T1000 (cell line): Measurements from ENCODE around the gene ULK2.
A peak's percentile ranks its signal among the peaks of the same experiment; 100 is the strongest.
"Not testable (repeated sequence)": the region's sequence is repeated elsewhere in the genome, so short reads cannot be mapped to it uniquely, and the experiment has no call there.

Source experiments
- DNase-seq: peaks from one replicate; lab custom pipeline; 2025; ENCODE audit warnings: mixed read lengths; lab: John Stamatoyannopoulos, UW

Gene ULK2

DNA sequence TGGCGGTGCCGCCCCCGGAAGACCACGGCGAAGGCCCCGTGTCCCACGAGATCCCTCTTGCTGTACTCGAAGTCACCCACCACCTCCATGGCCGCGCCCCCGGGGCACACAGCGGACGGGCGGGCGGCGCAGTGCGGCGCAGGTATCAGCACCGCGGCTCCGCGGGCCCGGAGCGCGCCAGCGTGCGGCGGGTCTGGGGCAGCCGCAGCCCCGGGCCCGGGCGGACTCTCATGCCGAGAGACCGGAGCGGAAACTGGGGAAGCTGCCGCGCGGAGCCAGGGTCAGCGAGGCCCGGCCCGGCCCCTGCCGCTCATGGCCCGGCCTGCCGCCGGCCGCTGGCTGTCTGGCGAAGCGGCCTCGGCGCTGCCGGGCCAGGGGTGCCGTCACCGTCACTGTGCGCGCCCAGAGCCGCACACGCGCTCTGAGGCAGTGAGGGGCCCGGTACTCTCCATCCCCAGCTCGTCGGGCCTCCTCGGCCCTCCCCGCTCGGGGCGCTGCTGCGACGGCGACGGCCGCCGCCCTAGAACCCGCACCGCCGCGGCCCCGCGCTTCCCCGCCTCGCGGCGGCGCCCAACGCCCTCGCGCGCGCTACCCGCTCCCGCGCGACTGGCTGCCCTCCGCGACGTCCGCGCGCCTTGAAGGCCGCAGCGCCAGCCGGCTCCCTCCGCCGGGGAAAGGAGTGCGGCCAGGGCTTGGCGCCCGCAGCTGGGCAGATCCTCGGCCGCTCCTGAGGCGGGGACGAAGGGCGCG lies at the start of gene ULK2:
TSS of gene ULK2 (minus strand) at position 608 of the 750 bp plus-strand sequence. CDS start at position 89, 519 bp downstream.
- DNase-seq: peak; percentile 42

DNA sequence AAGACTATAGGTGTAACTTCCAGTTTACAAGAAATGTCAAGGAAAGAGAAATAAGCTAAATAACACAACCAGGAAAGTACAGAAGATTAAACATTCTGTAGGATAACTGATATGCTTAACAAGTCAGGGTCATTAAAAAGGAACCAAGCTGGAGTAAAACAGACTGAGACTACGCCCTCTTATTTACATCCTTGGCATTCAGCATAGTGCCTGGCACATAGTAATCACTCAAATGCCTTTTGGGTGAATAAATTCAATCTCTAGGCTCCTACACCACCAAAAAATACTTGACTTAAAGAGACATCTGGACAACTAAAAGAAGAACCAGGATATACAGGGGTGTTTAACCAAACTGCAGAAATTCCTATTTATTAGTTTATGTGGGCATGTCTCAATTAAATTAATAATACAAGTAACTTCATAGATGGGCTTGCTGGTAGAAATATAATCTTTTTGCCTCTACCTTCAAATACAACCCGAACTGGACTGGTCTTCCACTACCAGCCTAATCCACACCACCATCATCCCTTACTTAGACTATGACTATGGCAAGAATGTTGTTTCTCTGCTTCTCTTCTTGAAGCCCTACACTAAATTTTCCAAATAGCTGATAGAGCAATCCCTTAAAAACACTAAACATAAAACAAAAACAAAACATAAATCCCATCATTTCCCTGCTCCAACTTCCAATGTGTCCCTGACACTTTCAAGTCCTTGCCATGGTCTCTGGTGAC lies 47.7 kb upstream of the ULK2 start:
- no peak for DNase-seq

DNA sequence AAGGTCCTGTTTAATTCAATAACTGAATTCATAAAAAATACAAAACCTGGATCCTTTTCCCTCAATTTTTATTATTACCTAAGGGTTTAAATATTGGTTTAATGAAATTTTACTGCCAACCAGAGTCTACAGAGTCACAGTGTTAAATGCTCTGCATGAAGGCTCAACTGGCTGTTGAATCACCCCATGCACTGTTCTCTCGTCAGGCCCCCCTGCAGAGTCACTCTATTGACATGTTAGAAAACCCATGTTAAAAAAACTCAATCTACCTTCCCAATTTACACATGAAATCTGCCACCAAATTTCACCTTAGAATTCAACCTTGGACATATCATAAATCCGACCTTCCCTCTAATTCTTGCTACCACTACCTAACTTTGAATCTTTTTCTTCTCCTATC lies 43.3 kb upstream of the ULK2 start:
- no peak for DNase-seq

DNA sequence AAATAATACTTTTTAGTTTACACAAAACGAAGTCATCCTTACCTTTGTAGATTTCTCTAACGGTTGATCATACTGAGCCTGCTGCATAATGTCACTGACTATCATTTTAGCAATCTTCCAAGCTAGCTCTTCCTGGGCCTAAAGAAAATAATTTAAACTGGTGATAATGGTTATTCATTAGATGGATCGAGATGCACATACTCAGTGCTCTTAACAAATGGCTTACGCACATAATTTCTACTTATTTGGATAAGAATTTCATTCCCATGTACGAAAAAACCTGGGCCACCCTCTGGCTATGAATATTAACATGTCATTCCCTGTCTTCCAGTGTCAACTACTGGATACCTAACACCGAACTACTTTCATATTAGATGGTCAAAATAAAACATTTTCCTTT lies 41.4 kb upstream of the ULK2 start:
- DNase-seq: no peak

DNA sequence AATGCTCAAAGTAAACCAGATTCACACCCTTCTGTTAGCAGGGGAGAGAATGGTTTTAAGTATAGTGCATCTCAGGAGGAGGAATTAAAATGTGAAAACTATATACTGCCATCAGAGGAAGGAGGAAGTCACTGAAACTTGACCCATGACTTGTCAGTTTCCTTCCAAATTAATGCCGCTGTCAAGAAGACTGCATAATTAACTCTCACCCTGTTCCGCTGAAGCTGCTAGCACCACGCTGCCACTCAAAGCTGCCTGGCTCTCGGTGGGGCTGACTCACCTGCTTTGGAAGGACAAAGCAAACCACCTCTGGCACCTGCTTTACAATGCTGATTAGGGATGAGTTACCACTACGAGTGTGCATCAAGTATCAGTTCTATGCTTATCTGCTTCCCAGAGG lies 37.8 kb upstream of the ULK2 start:
- no peak for DNase-seq

DNA sequence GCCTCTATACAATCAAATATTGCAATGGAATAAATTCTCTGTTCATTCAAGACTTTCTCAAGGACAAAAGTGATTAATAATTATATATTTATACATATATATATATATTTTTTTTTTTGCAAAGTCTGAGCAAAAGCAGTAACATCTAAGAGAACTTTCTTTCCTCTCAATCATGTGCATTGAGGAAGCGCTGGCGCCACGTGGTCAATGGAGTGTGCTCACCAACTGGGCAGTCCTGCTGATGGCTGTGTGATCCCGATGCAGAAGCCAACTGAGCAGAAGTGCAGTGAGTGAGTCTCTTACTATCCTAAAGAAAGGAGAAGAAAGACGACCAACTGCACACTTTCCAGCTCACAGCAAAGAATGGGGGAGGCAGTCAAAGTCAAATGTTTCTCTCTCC lies 37.2 kb upstream of the ULK2 start:
- DNase-seq: no peak

DNA sequence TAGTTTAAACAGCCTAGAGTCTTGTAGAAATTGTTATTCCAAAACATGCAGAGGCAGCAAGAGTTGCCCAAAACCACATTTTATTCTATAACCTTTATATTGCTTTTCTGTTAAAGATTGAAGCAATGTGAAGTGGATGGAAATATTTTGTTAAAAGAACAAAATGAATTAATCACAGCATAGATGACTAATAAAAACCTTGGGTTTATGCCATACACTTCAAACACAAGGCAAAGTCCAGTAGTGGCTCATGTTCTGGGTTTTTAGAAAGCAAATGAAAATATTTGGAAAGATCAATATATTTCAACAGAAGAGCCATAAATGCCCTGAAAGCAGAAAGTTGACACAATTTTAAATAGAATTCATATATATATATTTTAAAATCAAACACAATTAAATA lies 36.7 kb upstream of the ULK2 start:
- no peak for DNase-seq

DNA sequence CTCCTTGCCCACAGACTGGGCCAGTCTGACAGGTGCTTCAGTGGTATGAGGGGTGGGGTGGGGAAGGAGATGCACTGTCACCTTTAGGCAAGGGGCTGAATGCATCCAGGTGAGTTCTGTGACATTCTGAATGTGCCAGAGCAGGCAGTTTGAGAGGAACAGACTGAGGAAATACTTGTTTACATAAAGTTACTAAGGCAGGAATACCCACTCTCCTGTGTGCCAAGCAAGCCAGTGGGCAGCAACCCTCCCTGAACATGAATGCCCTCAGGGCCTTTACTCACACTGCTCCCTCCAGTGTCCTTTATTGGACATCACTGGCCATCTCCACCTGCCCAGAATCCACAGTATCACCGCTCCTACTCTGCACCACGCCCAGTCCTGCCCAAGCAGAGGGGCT lies 33.1 kb upstream of the ULK2 start:
- DNase-seq: peak; percentile 14

DNA sequence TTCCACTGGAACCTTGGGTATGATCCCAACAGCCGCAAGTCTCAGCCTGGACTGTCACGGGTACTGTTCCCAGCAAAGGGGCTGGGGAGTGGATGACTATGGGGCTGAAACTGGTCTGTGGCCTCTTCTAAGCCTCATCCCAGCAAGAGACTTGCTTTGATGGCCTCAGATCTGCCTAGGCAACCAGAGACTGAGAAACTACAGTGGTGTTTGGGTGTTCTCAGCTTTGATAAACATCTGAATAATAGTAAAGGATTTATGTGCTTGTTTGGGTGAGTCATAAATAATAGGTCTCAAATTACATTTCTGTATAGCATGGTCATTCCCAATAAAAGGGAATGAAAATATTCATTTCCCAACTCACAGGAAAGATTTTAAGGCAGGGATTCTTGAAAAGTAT lies 30.2 kb upstream of the ULK2 start:
- peak; percentile 42 for DNase-seq

DNA sequence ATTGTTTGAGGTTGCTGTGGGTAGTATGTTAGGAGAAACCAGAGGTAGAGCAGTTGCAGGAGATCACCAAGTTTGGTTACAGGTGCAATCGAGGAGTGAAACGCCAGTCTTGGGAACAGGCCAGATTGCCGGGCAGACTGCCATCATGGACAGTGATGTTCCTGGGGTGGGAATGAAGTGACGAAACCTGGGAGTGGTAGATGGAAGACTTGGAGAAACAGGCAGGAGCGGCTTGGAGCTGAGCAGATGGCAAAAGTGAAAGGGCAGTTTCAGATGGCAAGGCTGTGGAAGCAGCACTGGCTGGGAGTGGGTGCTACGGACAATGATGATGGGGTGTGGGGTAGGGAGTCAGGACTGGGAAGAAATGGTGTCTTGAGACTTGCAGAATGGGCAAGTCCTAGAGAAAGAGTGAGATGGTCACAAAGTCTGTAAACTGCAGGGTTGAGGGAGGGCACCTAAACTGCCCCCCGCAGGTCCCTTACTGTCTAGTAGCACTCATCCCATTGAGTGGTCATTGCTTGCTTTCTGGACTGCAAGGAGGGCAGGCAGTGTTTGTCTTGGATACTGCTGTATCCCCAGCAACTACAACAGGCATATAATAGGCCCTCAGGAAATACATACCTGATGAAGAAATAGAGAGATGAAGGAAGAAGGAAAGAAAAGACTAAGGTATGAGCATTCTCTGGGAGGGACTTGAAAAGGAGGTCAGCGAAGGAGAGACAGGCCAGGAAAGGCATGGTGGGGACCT lies 29.5 kb upstream of the ULK2 start:
- DNase-seq: no peak

DNA sequence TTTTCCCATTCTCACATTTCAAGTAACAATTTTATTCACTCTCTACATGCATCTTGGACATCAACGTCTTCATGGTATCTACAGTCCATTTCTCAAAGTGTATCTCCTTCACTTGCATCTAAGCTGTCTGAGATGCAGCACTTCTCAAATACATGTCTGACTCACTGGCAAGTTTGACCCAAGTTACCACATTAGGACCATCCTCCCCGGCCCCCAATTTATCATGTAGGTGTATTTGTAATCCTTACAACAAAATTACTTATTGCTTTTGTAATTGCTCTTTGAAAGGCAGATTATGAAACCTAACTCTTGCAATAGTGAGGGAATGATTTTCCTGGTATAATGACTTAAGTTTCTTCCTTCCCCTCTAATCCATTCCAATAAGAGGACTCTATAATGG lies 28.9 kb upstream of the ULK2 start:
- no peak for DNase-seq

DNA sequence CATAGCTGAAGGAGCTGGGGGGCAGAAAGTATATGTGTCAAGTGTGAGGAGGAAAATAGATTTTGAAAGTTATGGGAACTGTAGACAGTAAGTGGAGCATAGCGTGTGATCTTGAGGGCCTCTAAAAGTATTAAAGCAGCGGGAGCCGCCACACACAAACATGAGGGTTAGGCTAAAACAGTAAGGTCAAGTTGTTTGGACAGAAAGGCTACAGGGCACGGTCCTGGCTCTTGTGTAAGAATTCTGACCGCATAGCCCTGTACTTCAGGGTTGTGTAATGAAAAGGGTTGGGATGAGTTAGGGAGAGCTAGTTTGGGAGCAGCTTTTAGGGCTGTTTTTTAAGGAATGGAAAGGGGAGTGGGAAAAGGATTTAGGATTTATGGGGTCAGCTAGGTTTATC lies 22.8 kb upstream of the ULK2 start:
- DNase-seq: not testable (repeated sequence)

DNA sequence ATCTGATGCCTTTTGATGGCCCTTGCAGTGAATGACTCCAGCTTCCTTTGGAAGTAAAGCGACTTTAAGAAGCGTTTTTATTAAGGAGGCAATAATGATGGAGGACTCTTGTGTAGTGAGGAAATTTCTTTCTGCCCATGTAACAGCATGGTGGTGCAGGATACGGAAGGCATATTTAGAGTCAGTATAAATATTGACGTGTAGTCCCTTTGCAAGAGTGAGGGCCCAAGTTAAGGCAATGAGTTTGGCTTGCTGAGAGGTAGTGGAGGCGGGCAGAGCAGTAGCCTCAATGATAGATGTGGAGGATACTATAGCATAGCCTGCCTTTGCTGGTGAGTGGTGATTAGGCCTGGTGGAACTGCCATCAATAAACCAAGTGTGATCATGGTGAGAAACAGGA lies 22.3 kb upstream of the ULK2 start:
- not testable (repeated sequence) for DNase-seq

DNA sequence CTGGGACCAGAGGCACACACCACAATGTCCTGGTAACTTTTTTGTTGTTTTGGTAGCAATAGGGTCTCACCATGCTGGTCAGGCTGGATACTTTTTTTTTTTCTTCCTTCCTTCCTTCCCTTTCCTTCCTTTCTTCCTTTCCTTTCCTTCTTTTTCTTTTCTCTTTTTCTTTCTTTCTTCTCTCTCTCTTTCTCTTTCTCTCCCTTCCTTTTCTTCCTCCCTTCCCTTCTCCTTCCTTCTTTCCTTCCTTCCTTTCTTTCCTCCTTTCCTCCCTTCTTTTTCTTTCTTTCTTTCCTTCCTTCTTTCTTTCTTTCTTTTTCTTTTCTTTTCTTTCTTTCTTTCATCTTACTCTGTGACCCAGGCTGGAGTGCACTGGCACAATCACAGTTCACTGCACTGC lies 18.4 kb upstream of the ULK2 start:
- DNase-seq: no peak

DNA sequence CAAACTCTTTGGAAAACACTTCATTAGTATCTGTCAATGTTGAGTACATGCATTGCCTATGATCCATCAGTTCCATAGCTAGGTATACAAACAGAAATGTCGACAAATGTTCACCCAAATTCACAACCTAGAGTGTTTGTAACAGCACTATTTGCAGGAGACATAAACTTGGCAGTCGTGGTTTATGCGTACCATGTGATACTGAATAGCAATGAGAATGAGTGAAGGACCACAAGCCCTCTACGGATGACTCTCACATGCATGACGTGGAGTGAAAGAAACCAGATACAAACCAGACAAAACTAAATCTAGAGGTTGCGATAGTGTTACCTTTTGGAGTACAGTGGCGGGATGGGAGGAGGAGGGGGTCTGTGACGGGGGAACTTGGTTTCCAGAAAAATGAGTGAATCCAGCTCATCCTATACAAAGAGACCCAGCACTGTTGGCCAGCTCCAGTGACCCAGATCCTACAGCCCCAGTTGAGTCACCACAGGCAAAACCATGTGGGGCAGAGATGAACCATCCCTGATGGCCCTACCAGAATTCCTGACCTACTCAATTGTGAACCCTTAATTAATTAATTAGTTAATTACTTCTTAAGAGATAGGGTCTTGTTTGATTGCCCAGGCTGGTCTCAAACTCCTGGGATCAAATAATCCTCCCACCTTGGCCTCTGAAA lies 15.9 kb upstream of the ULK2 start:
- DNase-seq: no peak

DNA sequence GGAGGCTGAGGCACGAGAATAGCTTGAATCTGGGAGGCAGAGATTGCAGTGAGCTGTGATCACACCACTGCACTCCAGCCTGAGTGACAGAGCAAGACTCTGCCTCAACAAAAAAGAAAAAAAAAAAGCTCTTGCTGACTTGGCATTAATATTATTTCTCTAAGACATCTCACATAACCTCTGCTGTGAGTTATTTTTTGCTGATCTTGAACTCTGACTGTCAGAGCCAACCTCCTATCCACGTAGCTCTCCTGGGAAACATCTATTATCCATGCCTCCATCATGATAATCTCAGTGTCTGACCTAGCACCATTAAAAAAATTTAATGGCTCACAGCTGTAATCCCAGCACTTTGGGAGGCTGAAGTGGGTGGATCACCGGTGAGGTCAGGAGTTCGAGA lies 12.7 kb upstream of the ULK2 start:
- no peak for DNase-seq

DNA sequence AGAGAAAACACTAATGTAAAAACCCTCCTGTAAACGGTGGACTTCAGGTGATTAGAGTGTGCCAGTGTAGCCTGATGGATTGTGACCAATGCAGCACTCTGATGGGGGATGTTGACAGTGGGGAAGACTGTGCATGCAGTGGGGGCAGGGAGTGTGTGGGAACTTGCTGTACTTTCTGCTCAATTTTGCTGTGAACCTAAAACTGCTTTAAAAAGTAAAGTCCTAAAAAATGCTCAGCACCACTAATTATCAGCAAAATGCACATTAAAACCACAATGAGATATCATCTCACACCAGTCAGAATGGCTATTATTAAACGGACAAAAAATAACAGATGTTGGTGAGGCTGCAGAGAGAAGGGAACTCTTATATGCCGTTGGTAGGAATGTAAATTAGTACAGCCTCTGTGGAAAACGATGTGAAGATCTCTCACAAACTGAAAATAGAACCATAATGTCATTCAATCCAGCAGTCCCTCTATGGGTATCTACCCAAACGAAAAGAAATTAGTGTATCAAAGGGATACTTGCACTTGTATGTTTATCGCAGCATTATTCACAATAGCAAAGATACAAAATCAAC lies 9.7 kb upstream of the ULK2 start:
- no peak for DNase-seq

DNA sequence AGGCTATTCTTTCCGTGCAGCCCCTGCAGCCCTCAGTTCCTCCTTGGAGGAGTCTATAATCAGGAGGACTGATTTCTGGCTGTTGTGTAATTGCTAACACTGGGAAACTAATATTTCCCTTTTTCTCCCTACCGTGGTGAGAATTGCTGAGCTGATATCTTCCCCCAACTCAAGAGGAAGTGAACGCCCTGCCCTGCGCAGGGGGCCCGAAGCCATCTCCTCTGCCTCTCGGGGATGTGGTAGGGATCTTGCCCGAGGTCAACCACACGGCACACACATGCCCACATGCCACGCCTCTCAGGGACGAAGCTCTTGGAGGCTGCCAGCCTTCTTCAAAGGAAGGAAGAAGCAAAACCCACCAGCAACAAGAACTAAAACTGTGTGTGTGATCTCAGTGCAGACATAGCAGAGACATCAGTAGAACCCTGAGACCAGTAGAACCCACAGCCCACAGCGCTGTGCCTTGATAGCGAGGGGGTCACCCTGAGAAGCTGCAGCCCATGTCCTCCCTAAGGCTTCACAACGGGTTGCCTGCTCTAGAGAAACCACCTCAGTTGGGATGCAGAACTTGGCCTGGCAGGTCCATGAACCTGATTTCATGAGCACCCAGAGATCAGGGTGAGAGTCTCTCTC lies 8.9 kb upstream of the ULK2 start:
- no peak for DNase-seq

DNA sequence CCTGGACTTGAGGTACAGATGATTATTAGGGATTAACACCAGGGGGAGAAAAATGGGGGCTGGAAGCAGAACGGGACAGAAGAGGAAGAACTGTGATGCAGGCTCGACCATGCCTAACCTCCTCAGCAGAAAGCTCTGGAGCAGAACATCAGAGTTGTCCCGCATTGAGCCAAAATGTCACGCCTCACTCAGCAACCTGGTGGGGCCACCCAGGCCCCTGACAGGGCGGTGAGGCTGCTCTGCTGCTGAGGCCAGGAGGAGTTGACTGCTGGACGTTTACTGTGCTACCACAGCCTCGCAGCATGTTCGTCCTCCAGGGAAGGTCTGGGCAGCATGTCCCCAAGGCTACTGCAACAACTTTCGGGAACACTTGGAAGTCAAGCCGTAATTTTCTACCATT lies 6.5 kb upstream of the ULK2 start:
- DNase-seq: no peak

DNA sequence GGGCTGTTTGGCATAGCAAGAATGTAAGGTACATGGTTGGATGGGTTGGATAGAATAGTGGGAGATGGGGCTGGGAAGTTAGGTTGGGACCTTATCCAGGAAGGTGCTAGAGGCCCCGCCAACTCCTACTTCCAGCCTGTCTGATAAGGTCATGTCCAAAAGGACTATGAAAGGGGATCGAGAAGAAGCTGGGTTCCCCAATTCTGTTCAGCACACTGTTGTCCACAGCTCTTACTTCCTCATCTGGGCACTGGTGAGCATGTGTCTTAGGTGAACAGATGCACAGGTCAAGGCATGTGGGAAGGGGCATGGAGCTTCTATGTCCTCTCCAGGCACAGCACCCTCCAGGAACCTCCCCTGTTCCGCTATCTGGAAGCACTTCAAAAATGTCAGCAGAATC lies 5.6 kb upstream of the ULK2 start:
- DNase-seq: no peak

DNA sequence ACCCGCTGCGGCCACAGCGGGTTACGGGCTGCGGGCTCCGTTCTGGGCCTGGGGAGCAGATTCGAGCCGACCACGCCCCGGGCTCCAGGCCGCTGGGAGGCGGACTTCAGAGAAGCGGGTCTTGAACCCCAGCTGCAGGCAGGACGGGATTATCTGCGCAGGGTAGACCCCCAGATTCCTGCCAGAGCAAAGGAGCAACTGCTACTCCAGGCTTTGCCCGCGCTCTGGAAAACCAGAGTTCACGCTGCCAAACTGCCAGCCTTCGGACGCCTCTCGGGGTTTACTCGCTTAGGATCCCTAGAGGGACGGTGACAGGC lies 301 bp upstream of the ULK2 start:
- DNase-seq: no peak

DNA sequence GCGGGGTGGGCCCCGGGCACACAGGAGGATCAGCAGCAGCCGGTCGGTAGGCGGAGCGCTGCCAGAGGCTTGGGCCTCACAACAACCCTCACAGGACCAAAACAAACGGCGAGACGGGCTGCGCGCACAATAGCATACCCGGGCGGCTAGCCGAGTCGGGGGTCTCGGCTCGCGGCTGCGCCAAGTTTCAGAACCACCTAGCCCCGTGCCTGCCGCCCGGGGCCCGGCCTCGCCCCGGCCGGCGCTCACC lies 732 bp downstream of the ULK2 start:
- DNase-seq: no peak
